Epithelial cell of proximal tubule (primary cell): ENCODE data around the gene STAT5B. TPM values are rescaled to one million over a fixed set of nuclear protein-coding genes. Genes with fewer than 3 reads are reported as not detected.
A peak's percentile ranks its signal among the peaks of the same experiment; 100 is the strongest.

Experiments
- DNase-seq: peaks from one replicate; pipeline ENCODE4 v3.0.0-alpha.2; 2011; ENCODE audit warnings: low read depth
- H3K4me3 ChIP-seq: 2 replicates; pipeline ENCODE4 v1.5.1; 2011; ENCODE audit warnings: low read depth, mild to moderate bottlenecking, low read length
- total RNA-seq: library from RNA; depleted of rRNA; stranded (reverse); fragments of >200 nt; gene quantifications from 2 replicates; pipeline ENCODE4 v1.2.3, GENCODE V29; 2015
- TF ChIP-seq, protein P1 (sequence below): conservative IDR thresholded peaks from 2 replicates; pipeline ENCODE4 v1.5.1; 2012; ENCODE audit warnings: low read depth, mild to moderate bottlenecking, low read length

The STAT5B gene
- total RNA-seq, 1 donor from 2014 or later = 16.0 TPM

DNA sequence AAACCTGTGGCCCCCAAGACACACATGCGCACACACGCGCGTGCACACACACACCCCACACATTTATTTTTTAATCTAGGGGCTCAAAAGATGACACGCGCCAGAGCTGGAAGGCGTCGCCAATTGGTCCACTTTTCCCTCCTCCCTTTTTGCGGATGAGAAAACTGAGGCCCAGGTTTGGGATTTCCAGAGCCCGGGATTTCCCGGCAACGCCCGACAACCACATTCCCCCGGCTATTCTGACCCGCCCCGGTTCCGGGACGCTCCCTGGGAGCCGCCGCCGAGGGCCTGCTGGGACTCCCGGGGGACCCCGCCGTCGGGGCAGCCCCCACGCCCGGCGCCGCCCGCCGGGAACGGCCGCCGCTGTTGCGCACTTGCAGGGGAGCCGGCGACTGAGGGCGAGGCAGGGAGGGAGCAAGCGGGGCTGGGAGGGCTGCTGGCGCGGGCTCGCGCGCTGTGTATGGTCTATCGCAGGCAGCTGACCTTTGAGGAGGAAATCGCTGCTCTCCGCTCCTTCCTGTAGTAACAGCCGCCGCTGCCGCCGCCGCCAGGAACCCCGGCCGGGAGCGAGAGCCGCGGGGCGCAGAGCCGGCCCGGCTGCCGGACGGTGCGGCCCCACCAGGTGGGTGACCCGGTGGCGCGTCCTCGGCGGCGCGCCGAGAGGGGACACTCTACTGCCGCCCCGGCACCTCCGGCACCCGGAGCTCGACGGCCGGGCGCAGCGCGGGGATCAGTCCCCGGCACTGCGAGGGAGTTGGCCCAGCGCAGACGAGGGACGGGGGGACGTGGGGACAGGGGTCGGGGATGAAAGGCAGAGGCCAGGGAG, 12.0 kb upstream of the STAT5B start, which contains the start of gene STAT5A:
Gene STAT5A (plus strand): TSS at position 522 of the 826 bp plus-strand sequence. CDS start 914 bp downstream, outside the sequence.
- TF ChIP-seq, protein P1, sequence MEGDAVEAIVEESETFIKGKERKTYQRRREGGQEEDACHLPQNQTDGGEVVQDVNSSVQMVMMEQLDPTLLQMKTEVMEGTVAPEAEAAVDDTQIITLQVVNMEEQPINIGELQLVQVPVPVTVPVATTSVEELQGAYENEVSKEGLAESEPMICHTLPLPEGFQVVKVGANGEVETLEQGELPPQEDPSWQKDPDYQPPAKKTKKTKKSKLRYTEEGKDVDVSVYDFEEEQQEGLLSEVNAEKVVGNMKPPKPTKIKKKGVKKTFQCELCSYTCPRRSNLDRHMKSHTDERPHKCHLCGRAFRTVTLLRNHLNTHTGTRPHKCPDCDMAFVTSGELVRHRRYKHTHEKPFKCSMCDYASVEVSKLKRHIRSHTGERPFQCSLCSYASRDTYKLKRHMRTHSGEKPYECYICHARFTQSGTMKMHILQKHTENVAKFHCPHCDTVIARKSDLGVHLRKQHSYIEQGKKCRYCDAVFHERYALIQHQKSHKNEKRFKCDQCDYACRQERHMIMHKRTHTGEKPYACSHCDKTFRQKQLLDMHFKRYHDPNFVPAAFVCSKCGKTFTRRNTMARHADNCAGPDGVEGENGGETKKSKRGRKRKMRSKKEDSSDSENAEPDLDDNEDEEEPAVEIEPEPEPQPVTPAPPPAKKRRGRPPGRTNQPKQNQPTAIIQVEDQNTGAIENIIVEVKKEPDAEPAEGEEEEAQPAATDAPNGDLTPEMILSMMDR = no peak
- H3K4me3 ChIP-seq = peak within 1 kb of the TSS; percentile 59
- no peak for DNase-seq

DNA sequence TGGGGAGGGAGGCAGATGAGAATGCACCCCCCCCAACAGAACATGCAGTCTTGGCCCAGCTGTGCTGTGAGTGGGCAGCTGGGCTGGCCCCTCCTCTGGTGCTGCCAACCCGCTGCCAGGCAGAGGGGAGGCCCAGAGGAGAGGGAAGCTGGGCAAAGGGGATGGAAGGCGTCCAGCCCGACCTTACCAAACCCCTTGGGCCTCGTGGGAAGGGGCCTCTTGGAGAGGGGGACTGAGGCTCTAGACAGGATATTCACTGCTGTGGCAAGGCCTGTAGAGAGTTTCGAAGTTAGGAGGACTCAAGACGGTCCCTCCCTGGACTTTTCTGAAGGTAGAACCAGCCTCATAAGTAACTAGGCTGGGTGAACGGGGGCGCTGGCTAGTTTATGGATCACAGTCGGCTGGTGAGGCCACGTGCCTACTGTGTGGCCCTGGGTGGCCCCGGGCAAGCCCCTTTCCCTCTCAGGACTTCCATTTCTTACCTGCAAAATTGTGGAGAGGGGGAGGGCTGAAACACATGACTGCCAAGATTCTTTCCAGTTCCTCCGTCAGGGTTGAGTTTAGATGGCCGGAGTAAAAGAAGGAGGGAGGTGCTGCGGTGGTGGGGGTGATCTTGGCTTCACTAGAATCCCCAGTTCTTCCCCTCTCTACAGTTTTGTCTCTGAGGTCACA, 11.2 kb upstream of the STAT5B start:
- H3K4me3 ChIP-seq = peak overlapping the region; percentile 59
- TF ChIP-seq, protein P1 = no peak
- no peak for DNase-seq

DNA sequence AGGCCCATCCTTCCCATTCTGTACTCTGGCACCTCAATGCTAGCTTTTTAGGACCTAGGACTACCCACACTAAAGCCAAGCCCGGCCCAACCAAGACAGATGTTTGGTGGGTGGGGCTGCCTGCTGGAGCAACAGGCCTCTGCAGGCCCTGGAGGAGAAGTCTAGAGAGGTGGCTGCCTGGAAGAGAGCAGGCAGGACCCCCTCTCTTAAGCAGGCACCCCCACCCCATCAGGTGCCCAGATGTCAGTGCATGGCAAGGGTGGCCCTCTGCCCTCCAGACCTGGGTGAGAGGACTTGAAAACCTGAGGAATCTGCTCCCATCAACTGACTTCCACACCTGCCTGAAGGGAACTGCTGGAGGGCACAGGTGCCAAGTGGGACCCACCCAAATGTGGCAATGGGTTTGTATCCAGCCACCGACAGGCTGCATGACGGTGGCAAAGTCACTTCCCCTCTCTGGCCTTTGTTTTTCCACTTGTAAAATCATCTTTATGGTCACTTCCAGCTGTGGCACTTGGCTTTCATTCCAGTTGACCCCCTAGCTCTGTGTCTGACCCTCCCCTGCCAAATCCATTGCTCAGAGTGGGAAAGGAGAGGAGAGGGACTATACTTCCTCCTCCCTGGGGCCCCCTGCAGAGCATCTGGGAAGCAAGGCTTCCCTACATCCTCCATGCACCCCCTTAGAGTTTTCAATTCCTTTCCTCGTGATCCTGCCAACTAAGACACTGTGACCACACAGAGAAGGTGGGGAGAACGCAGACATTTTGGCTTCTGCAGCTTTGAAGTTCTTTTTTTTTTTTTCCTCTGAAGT, 10.4 kb upstream of the STAT5B start:
- H3K4me3 ChIP-seq = peak overlapping the region; percentile 59
- TF ChIP-seq, protein P1 = no peak
- DNase-seq = no peak

DNA sequence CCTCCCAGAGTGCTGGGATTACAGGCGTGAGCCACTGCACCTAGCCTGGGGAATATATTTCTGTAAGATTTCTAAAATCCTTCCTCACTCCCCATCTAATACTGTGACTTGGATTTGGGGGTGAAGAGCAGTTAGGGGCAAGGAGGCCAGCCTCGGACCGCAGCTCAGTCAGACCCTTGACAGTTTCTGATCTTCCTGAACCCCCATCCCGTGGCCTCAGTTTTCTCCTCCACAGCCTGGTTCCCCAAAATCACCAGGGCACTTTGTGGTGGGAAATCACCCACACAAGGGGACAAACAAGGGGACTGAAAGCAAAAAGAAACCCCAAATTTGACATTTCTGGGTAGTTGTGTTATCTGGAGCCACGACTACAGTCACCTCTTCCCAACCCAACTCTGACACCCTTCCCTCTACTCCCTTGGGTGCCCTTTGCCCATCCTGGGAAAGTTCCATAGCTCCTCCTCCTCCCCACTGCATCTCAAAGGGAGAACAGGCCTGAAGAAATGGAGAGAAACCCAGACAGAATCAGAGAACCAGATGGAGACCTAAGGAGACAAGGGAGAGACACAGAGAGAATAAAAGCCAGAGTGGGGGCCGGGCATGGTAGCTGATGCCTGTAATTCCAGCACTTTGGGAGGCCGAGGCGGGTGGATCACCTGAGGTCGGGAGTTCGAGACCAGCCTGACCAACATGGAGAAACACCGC, 9.3 kb upstream of the STAT5B start:
- H3K4me3 ChIP-seq = no peak overlapping the region
- TF ChIP-seq, protein P1 = no peak
- no peak for DNase-seq

DNA sequence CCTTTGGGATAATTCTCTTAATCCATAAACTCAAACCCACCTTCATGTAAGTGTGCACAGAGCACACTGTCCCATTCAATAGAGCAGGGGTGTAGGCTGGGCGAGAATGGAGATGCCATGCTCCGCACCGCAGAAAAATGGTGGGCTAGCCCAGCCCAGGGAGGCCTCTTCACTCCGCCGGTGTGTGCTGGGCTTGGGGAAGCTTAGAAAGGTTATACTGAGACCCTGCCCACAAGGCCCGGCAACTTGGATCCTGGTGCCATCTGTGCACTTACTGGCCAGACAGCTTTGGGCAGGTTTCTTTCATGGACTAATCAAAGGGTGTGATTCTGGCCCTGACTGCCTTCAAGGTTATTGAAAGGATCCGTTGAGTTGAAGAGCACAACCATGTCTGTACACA, 8.4 kb upstream of the STAT5B start:
- TF ChIP-seq, protein P1 = no peak
- DNase-seq = no peak
- no peak overlapping the region for H3K4me3 ChIP-seq

DNA sequence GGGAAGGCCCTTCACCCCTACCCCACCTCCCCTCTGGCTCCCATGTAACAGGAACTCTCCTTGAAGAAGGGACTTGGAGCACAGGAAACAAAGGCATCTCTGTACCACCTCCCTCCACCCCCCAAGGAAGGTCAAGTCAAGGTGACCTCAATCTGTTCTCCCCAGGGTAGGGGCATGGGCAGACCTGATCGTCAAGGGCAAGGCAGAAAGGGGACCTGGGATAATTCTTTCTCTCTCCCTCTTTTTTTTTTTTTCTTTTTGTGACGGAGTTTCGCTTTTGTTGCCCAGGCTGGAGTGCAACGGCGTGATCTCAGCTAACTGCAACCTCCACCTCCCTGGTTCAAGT, 7.8 kb upstream of the STAT5B start:
- H3K4me3 ChIP-seq = no peak overlapping the region
- TF ChIP-seq, protein P1 = no peak
- DNase-seq = no peak
